ENCODE data around the gene GRK2.

- no peak for TF ChIP-seq POLR2A (IDR thresholded peaks at IDR 0.05; ENCODE audit: low read depth, low read length)
- no peak for TF ChIP-seq POLR2AphosphoS5 (IDR thresholded peaks at IDR 0.05; ENCODE audit: insufficient read depth, low read depth, low read length)
- TF ChIP-seq CTCF (IDR thresholded peaks at IDR 0.05; ENCODE audit: extremely low read depth in 1 of 2, insufficient read depth in 1 of 2, low read depth in 1 of 2, low read length in 2 of 2): no peak
- no peak for TF ChIP-seq EZH2 (IDR thresholded peaks at IDR 0.05; ENCODE audit: borderline replicate concordance, low read depth, low read length, severe bottlenecking)
Observed at GRCh38 chr11:67260406-67260805, 5.9 kb upstream of the GRK2 start.
